GM21526 (cell line): ENCODE measurements around the gene SH3BP2.

Experiments used
- ATAC-seq: cut with Tn5 transposase; IDR thresholded peaks from one replicate; pipeline ENCODE4 v1.9.1; 2021; ENCODE audit warnings: moderate library complexity; ENCODE audit not compliant: unreplicated experiment, low FRiP score

SH3BP2 gene

GRCh38 chr4:2829933-2830451 lies 37.1 kb downstream of the SH3BP2 start:
- ATAC-seq: no peak

GRCh38 chr4:2830632-2831610 lies 38.0 kb downstream of the SH3BP2 start:
- no peak for ATAC-seq

DNA sequence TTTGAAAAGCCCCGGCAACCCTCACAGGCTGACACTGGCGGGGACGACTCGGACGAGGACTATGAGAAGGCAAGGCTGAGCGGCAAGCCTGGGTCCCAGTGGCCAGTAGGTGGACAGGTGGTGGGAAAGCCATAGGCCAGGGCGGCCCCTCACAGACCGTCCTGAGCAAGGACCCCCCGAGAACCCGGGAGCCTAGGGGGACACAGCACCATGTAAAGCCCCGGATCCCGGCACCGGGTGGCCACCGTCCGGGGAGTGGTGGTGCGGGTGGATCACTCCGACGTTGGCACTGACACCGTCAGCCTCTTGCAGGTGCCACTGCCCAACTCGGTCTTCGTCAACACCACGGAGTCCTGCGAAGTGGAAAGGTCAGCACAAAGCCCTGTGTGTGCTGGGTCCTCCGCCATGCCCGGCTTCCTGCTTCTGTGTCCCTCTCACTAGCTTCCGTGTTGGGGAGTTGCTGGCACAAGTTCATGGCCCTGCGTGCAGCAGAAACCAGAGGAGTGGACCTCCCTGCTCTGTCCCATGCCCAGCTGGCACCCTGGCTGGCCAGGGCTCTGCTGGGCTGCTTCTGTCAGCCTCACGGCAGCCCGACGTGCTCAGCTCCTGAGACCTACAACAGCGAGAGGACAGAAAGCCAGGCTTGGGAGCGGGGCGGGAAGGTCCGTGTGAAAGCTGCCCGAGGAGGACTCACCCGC lies 38.9 kb downstream of the SH3BP2 start:
- no peak for ATAC-seq

DNA sequence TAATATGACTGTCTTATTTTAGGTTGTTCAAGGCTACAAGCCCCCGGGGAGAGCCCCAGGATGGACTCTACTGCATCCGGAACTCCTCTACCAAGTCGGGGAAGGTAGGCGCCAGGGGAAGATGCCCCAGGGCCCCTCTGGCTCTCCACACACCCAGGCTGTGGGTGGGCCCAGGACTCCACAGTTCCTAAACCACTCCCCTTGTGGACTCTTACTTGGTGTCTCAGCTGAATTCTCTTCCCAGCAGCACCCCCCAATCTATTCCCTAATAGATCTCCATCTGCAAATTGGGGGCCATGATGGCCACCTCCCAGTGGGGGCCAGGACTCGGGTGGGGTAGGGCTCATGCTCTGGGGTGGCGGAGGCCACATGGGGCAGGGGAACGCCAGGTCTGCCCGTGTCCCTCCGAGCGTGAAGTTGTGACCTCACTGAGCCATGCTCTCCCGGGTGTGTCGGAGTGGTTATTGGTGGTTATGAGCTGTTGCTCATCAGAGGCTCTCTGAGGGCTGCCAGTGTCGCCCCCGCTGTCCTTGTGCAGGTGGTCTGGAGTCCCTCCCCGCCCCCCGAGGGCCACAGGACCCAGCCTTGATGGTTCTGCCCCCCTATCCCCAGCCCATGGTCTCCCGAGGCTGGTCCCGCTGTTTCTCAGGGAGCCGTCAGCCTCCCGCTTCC lies 39.6 kb downstream of the SH3BP2 start:
- ATAC-seq: no peak

DNA sequence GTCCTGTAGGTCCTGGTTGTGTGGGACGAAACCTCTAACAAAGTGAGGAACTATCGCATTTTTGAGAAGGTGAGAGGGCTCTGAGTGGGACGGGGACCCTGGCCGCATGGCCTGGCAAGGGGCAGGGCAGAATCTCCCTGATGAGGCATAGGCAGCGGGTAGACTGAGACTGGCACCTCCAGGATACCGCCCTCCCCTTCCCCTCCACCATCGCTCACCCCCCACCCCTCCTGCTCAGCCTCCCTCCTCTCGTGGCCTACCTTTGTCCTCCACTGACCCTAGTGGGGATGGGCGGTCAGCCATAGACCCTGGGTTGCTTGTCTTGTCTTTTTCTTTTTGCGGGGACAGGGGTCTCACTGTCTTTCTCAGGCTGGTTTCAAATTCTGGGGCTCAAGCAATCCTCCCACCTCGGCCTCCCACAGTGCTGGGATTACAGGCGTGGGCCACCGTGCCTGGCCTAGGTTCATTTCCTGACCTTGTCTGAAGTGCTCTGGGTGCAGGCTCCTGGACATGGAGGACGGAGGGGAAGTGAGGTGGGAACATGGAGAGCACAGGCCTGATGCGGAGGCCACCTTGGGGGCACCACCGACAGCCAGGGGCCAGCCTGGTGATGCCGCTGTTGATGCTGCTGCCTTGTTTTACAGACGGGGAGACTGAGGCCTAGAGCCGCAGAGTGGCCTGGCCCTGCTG lies 40.2 kb downstream of the SH3BP2 start:
- no peak for ATAC-seq

DNA sequence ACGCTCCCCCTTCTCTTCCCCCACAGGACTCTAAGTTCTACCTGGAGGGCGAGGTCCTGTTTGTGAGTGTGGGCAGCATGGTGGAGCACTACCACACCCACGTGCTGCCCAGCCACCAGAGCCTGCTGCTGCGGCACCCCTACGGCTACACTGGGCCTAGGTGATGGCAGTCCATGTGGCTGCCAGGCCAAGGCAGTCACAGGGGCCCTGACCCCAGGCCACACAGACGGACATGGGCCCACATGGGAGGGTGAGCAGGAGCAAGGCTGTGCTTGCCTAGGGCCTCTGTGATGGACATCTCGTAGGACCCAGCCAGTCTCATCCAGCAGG lies 40.8 kb downstream of the SH3BP2 start:
- ATAC-seq: no peak

DNA sequence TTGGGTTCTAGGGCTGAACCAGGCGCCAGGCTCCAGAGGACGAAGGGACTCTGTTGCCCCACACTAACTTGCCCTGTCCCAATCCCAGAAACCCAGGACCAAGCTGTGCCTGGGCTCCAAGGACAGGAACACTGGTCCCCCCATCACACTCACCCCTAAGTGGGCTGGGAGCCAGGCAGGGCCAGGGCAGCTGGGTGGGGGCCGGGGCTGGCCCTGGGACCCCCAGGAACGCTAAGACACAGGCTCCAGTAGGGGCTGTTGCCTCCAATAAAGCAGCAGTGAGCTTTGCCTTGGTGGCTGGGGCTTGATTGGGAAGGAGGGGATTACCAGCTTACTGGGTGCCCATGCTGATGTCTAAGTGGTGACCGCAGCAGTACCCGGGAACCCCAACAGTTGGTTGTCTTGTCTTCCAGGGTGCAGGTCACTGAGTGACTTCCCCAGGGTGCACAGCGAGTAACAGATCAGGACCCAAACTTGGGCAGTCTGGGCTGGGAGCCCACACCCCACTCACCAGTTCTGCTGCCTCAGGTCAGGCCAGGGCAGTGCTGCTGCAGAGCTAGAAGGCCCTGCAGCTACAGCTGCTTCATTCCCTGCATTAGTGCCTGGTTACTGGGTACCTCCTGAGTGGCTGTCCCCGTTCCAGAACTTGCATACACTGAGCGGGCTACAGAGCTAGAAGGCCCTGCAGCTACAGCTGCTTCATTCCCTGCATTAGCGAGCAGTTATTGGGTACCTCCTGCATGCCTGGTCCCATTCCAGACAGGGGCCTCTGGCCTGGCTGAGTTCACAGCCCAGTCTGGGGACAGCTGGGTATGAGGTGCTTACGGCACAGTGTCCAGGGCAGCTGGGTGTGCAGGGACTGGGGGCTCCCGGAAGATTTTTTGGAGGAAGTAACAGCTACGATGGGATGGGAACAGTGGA lies 41.4 kb downstream of the SH3BP2 start:
- no peak for ATAC-seq

- no peak for ATAC-seq
Measured at GRCh38 chr4:2835978-2836377, 43.1 kb downstream of the SH3BP2 start.

DNA sequence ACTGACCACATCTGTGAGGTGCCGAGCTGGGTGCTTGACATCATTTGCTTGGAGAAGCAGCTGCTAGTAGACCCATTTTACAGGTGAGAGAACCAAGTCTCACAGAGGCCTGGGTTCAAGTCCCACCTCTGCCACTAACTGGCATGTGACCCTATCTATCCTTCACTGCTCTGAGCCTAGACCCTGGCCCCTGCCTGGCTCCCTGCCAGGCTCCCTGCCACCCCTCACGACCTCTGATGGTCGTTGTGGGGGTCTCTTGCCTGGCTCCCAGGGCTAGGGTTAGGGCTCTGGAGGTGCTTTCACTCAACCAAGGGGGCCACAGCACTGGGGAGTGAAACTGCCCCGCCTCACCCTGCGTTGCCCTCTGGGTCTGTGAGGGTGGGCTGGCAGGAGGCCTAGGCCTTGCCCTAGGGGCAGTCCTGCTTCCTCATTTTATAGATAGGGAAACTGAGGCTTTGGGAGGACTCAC lies 43.5 kb downstream of the SH3BP2 start:
- no peak for ATAC-seq

- ATAC-seq: no peak
Measured at GRCh38 chr4:2837110-2837903, 44.4 kb downstream of the SH3BP2 start.

GRCh38 chr4:2837904-2838496 lies 45.1 kb downstream of the SH3BP2 start:
- ATAC-seq: no peak

DNA sequence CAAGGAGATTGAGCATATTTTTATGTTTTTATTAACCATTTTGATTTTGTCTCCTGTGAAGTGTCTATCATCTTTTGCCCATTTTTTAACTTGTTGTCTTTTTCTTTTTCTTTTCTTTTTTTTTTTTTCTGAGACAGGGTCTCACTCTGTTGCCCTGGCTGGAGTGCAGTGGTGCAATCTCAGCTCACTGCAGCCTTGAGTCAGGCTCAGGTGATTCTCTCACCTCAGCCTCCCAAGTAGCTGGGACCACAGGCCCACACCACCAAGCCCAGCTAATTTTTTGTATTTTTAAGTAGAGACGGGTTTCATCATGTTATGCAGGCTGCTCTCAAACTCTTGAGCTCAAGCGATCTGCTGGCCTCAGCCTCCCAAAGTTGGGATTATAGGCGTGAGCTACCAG lies 46.2 kb downstream of the SH3BP2 start:
- ATAC-seq: no peak

GRCh38 chr4:2842687-2843262 lies 49.9 kb downstream of the SH3BP2 start:
- ATAC-seq: no peak

- ATAC-seq: peak; percentile 78
Measured at GRCh38 chr4:2843263-2843940, 50.5 kb downstream of the SH3BP2 start, which contains the start of gene ADD1. Gene ADD1, plus strand, starts transcription at chr4:2843844. Its CDS starts 32,072 bp downstream, at chr4:2875916.

DNA sequence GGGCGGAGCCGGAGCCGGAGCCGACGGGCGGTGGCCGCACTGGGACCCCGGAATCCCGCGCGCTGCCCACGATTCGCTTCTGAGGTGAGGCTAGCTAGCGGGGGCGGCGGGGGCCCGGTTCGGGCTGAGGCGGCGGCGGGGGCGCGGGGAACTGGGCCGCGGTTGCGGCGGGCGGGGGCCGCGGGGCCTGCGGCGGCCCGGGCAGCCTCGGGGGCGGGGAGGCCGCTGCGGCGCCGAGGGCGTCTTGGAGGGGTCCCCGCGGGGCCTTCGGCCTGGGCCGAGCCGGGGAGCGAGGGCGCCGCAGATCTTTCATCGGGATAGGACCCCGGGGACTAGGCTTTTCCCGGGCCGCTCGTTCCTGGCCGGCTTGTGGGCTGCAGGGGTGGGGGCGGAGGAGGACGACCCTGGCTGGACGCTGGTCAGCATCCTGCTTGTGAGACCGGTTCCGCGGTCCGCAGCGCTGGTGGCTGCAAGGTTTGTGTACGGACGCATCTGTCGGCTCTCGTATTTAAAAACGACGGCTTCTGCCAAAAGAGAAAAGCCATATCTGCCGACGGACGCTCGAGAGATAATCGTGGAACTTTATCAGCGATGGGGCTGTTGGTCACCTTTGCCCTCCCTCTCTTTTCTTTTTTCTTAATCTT lies 51.2 kb downstream of the SH3BP2 start:
- peak; percentile 19 for ATAC-seq

DNA sequence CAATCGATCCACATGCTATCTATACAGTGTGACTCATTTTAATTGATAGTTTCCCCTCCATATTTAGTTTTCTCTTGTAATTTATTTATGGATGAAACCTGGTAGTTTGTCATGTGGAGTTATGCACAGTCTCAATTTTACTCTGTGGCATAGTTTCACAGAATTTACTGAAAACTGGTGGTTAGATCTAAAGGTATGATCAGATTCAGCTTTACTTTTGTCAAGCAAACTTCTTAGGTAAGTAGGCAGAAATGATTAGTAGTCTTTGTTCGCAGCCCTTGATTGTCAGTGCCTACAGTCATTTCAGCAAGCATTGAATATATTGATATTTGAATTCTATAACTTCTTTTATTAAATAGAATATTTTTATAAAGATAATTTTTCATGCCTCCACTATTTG lies 53.3 kb downstream of the SH3BP2 start:
- ATAC-seq: no peak
